ENCODE data around the gene ARIH2.
A peak's percentile ranks its signal among the peaks of the same experiment; 100 is the strongest.

Gene ARIH2

DNA sequence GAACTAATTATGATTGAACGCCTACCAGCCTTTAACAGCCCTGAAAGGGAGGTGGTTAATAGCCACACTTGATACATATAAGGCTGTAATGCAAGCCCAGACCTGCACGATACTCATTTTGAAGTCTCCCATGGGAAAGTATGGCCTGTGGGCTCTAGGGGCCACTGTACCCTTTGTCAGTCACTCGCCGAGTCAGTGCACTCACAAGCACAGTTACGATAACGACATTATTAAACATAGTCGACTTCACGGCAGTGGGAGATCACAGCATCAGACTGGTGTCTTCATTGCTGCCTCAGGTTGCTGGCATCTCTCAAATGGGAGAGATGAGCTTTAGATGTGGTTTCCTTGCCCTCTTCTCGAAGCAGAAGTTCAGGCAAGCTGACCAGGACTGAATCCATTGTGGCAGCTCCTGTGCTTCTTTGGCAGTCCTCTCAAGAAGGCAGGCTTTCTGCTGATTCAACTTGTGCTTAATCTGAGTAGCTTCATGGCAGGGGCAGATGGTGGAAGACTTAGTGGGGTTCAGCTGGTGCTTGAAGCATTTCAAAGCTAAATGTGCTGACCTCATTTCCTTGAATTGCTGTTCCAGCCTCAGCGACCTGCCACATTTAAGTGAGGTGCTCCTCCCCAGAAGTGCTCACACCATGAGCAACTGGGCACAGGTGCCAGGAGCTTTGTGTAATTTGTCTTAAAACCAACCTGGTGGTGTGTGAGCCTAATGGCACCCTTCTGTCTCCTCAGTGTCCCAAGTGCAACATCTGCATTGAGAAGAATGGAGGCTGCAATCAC is 55.6 kb downstream of the ARIH2 start:
- DNase-seq (ENCODE audit: low spot score) = no peak

GRCh38 chr3:48979451-48979850 is 60.8 kb downstream of the ARIH2 start:
- DNase-seq (ENCODE audit: low spot score) = no peak

DNA sequence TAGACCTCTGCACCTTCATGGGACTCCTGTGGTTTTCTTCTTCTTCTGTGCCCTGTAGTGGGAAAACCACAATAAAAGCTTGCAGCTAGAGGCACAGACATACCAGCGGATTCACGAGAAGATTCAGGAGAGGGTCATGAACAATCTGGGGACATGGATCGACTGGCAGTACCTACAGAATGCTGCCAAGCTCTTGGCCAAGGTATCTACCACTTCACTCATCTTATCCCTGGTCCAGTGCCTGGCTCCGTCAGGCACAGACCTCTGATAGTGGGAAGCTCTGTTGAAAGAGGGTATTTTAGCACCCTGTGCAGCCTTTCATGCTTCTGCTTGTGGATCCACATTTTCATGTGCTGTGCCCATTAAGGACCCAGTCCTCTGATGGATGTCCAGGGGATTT is 61.7 kb downstream of the ARIH2 start:
- no peak for DNase-seq (ENCODE audit: low spot score)

- no peak for DNase-seq (ENCODE audit: low spot score)
These were observed 63.4 kb downstream of the ARIH2 start for GRCh38 chr3:48982016-48982415.

DNA sequence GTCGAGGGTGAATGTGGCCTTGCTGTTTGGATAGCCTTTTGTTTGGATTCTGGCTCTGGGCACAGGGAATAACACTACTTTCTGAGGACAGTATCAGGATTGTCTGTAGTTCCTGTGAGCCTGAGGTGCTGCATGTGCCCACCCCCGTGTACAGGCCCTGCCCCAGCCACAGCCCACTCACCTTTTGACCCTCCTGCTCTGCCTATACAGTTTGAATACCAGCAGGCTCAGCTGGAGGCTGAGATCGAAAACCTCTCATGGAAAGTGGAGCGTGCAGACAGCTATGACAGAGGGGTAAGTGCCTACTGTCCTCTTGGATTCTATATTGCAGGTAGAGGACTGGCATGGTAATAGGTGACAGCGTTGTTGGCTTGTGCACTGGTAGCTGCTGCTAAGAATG is 64.0 kb downstream of the ARIH2 start:
- DNase-seq (ENCODE audit: low spot score) = no peak

GRCh38 chr3:48983096-48983495 is 64.5 kb downstream of the ARIH2 start:
- DNase-seq (ENCODE audit: low spot score) = no peak

DNA sequence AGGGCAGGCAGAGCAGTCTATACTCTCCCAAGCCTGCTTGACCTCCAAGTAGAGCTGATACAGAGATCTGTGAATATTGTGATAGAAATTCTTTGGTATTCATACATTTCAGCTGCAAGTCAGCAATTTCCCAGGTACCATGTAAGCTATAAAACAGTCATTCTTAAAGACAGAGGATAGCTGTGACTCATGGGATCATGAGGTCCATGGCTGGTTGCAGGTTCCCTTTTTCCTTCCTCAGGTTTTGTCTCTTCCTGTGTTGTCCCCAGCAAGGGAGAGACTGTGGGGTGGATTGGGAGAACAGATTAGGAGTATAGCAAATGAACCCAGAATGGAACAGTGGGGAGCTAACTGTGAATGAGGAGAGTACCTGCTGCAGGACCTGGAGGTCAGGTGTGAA is 66.0 kb downstream of the ARIH2 start:
- DNase-seq (ENCODE audit: low spot score) = no peak

DNA sequence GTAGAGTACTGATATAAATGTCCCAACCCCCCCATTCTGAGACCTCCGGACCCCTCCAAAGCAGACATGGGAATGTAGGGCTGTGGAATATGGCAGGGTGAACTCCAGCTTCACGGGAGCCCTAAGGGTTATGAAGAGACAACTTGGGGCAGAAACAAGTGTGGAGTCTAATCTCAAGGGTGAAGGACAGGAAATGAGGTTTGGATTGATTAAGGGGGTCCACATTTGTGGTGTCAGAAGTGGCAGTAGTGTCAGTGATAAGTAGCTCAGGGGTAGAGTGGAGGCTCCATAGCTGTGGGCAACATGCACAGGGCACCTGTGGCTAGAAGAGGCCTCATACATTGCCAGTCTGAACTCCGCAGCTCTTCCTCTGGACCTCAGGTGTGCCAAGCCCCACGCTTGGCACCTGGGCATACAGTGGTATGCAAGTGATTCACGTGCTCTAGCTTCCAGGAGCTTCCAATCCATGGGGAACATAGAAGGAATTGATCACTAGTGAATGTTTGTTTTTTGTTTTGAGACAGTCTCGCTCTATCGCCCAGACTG is 67.3 kb downstream of the ARIH2 start:
- DNase-seq (ENCODE audit: low spot score) = no peak

DNA sequence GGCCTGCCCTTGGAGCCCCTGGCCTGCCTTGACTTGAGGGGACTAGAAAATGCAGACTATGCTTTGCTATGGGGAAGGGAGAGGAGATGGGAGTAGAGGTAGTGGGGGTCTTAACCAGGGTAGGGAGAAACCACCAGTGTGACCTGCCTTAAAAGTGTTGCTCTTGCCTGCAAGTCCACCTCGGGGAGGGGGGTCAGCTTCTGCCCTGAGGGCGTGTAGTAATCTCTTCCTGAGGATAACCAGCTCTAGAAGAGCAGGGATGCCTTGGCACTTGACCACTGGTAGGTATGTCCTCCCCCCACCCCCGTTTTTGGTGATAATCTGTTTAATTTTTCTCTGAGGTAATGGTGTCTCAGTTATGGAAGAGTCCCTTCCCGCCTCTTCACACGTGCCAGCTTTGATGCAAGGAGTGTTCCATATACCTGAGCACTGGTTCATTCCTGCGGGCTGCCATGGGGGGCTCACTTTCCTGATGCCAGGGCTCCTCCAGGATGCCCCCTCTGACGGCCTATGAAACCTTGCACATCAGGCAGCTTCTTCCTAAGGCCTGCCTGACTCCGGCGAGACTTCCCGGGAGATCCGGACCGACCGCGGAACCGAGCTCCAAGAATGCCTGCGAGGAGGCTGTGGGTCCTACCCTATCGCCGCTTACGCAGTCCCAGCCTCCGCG is 70.6 kb downstream of the ARIH2 start:
- DNase-seq (ENCODE audit: low spot score) = no peak

- DNase-seq (ENCODE audit: low spot score) = peak; percentile 89
These were observed 71.4 kb downstream of the ARIH2 start, which contains the start of gene P4HTM for GRCh38 chr3:48989796-48990635. Gene P4HTM, plus strand, starts transcription at chr3:48990241. Its CDS starts 16 bp downstream, at chr3:48990257.

- DNase-seq (ENCODE audit: low spot score) = peak; percentile 53
These were observed 72.2 kb downstream of the ARIH2 start for GRCh38 chr3:48990636-48991469.

DNA sequence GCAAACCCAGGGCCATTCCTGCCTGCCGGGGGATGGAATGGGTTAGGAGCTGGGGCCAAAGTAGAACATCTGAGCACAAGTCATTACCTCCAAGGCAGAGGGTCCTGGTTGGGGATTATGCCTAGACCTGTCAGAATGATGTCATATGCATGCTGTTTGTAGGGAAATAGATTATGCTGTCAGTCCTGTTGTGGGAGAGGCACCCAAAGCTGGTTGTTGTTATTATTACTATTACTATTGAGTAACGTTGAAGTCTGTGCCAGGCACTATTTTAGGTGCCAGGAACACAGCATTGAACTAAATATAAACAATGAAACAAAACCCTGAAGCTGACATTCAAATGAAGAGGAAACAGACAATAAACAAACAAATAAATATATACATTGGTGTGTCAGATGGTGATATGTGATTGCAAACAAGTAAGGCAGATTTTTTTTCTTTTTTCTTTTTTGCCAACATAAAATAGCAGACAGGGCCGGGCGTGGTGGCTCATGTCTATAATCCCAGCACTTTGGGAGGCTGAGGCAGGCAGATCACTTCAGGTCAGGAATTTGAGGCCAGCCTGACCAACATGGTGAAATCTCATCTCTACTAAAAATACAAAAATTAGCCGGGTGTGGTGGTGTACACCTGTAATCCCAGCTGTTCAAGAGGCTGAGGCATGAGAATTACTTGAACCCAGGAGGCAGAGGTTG is 73.4 kb downstream of the ARIH2 start:
- no peak for DNase-seq (ENCODE audit: low spot score)

DNA sequence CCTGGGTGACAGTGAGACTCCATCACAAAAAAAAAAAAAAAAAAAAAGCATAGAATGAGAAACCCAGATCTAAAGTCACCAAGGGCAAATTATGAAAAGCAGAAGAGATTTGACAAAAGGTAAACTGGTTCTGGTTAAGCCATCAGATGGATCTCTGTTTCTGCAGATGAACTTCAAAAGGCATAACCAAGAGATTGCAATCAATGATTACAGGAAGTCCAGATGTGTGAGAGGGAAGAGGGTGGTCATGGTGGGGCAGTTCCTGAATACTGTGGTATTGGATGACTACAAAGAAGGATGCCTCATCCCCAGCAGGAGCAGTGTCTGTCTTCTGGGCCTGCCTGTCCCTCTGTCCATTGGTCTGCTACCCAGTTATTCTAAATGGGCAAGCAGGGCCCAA is 75.2 kb downstream of the ARIH2 start:
- DNase-seq (ENCODE audit: low spot score) = no peak

DNA sequence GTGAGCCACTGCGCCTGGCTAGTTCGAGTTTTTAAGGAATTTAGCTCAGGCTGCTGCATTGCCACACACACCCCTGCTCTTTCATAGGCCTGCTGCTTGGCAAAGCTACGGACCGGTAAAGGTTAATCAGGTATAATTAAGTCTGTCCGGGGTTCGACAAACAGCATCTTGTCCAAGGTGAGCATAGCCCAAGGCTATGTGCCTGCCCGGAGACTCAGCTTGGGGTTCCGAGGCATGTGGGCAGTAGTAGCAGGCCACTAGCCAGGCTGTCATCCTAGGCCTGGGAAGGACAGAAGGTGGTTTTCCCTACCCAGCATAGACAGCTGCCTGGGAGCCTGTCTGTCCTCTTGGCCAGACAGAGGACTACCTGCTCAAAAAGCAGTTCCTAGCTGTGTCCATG is 78.0 kb downstream of the ARIH2 start:
- no peak for DNase-seq (ENCODE audit: low spot score)

DNA sequence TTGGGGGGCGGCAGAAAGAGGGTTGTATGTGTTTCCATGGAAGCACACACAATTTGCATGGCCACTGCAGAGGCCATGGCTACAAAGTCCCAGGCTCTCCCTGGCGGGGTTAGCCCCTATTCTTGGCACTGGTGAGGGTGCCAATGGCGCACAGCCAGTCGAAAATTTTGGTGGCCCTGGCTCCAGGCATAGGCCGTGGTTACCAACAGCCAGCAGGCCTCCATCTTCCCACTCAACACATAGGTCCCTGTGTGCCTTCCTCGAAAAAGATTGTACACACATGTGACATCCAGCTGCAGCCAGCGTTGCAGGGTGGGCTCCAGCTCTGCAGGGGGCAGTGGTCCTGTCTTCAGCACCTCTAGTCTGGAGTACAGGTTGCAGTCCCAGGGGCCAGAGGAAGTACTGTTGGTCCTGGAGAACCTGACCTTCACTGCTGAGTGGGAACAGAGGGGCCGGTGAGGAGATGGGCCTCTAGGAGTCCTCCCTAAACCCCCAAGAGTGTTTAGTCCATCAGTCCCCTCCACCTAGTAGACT is 78.5 kb downstream of the ARIH2 start:
- DNase-seq (ENCODE audit: low spot score) = no peak

GRCh38 chr3:48997714-48998637 is 79.3 kb downstream of the ARIH2 start:
- DNase-seq (ENCODE audit: low spot score) = no peak

GRCh38 chr3:48999085-48999858 is 80.6 kb downstream of the ARIH2 start:
- DNase-seq (ENCODE audit: low spot score) = no peak

DNA sequence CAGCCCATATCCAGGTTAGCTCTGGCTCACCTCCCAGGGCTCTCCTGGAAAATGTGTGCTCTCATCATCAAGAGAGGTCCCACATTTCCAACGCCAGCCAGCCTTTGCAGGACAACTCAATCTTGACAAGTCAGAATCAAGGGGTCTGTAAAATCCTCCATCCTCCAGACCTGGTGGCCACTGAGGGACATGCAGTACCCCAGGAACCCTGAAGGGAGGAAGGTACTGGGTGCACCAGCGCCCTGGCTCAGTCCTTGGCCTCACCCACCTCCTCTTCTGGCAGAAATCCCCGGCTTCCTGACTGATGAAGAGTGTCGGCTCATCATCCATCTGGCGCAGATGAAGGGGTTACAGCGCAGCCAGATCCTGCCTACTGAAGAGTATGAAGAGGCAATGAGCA is 82.5 kb downstream of the ARIH2 start:
- no peak for DNase-seq (ENCODE audit: low spot score)

Data from hematopoietic multipotent progenitor cell treated with erythropoietin and hydrocortisone succinate and interleukin-3 and kit ligand, for 15 days (in vitro differentiated cells).